Endothelial cell of umbilical vein (primary cell): ENCODE results near the gene SYNE3. TPM values are rescaled to one million over a fixed set of nuclear protein-coding genes. Genes with fewer than 3 reads are reported as not detected.

Experiments used
- BruUV-seq: library from RNA; stranded (reverse); fragments of 400-500 nt; replicated peaks from 2 replicates; lab custom pipeline; 2021; lab: Mats Ljungman, UMichigan
- CTCF ChIA-PET: fragments of 300-600, 350-600 bp; sonication (Branson Sonifier 250); formaldehyde crosslinking; loops from one replicate; lab custom pipeline; 2021; ENCODE audit warnings: antibody characterized with exemption, inconsistent platforms; lab: Charles Lee
- POLR2A ChIA-PET: fragments of 300-600, 350-600 bp; sonication (Branson Sonifier 250); formaldehyde crosslinking; loops from one replicate; lab custom pipeline; 2021; ENCODE audit warnings: antibody characterized with exemption, inconsistent platforms; lab: Charles Lee
- DNase-seq: peaks from one replicate; pipeline ENCODE4 v3.0.0-alpha.2; 2011; ENCODE audit warnings: low read depth, low spot score
- FAIRE-seq: peaks from 2 replicates; lab custom pipeline; 2011; peaks lifted over from hg19 to GRCh38; lab: Jason Lieb, UNC
- H2AFZ ChIP-seq: 2 replicates; pipeline ENCODE4 v1.6.0; 2012; ENCODE audit warnings: low read depth, low read length, control low read depth, inconsistent platforms
- H3K27ac ChIP-seq: 2 replicates; pipeline ENCODE4 v1.5.1; 2011; ENCODE audit warnings: low read depth, mild to moderate bottlenecking, control low read depth, low read length, moderate library complexity; ENCODE audit not compliant: insufficient read depth
- H3K27me3 ChIP-seq, 2 experiments: 2 replicates each; pipeline versions ENCODE4 v1.6.0 to v1.6.1; 2011; ENCODE audit warnings: low read length in 2 of 2, mixed read lengths in 1 of 2; ENCODE audit not compliant: control insufficient read depth in 2 of 2, insufficient read depth in 2 of 2
- H3K36me3 ChIP-seq, 2 experiments: 2 replicates in 1 of 2; 3 replicates in 1 of 2; pipeline ENCODE4 v1.5.1; 2011; ENCODE audit warnings: low read length in 2 of 2, mild to moderate bottlenecking in 1 of 2, moderate library complexity in 1 of 2; ENCODE audit not compliant: control insufficient read depth in 2 of 2, insufficient read depth in 2 of 2; ENCODE audit errors: extremely low read depth in 1 of 2
- H3K4me1 ChIP-seq: 3 replicates; pipeline ENCODE4 v1.5.1; 2011; ENCODE audit warnings: mild to moderate bottlenecking, low read length; ENCODE audit not compliant: control insufficient read depth, insufficient read depth; ENCODE audit errors: extremely low read depth
- H3K4me2 ChIP-seq: 2 replicates; pipeline ENCODE4 v1.6.1; 2011; ENCODE audit warnings: low read length, control low read depth, mixed read lengths; ENCODE audit not compliant: insufficient read depth
- H3K4me3 ChIP-seq, 3 experiments: fragments of 200-600 bp in 1 of 3; sonication (generic), shearing (Covaris generic) in 1 of 3; replicated peaks in 1 of 3; 2 replicates each; pipeline ENCODE4 v1.5.1; 2011 to 2016; ENCODE audit warnings: control low read depth in 3 of 3, low read length in 3 of 3, mild to moderate bottlenecking in 2 of 3, inconsistent platforms in 1 of 3, low read depth in 1 of 3, moderate library complexity in 1 of 3; ENCODE audit not compliant: insufficient read depth in 1 of 3
- H3K79me2 ChIP-seq: 2 replicates; pipeline ENCODE4 v1.6.0; 2012; ENCODE audit warnings: low read length, inconsistent platforms; ENCODE audit not compliant: control insufficient read depth, insufficient read depth
- H3K9ac ChIP-seq: replicated peaks from 2 replicates; pipeline ENCODE3; 2011; ENCODE audit warnings: low read length, control low read depth; ENCODE audit not compliant: insufficient read depth; ENCODE audit errors: extremely low read depth
- H3K9me1 ChIP-seq: replicated peaks from 3 replicates; pipeline ENCODE4 v1.6.0; 2011; ENCODE audit warnings: mild to moderate bottlenecking, low read length; ENCODE audit not compliant: control insufficient read depth, insufficient read depth; ENCODE audit errors: extremely low read depth
- H3K9me3 ChIP-seq: replicated peaks from 2 replicates; pipeline ENCODE4 v1.5.1; 2012; ENCODE audit warnings: low read length, inconsistent platforms; ENCODE audit not compliant: control insufficient read depth, insufficient read depth
- H4K20me1 ChIP-seq: replicated peaks from 2 replicates; pipeline ENCODE3; 2011; ENCODE audit warnings: mild to moderate bottlenecking, low read length; ENCODE audit not compliant: control insufficient read depth, insufficient read depth; ENCODE audit errors: extremely low read depth
- CTCF ChIP-seq, 2 donors: IDR thresholded peaks; 1 replicate in 1 of 2; 2 replicates in 1 of 2; pipeline ENCODE4 v1.5.1; 2011; ENCODE audit warnings: low read length in 2 of 2, mild to moderate bottlenecking in 2 of 2, moderate library complexity in 2 of 2, control low read depth in 1 of 2, inconsistent platforms in 1 of 2, low read depth in 1 of 2; ENCODE audit not compliant: insufficient read depth in 1 of 2; ENCODE audit errors: extremely low read depth in 1 of 2
- EZH2 ChIP-seq: IDR thresholded peaks from 2 replicates; pipeline ENCODE4 v1.6.1; 2012; ENCODE audit warnings: borderline replicate concordance, low read depth, mild to moderate bottlenecking, moderate library complexity, low read length, inconsistent platforms; ENCODE audit not compliant: severe bottlenecking
- FOS ChIP-seq: IDR thresholded peaks from 2 replicates; pipeline ENCODE4 v1.6.1; 2011; ENCODE audit warnings: mild to moderate bottlenecking, low read length, moderate library complexity, borderline replicate concordance; ENCODE audit not compliant: insufficient read depth
- GATA2 ChIP-seq: IDR thresholded peaks from 2 replicates; pipeline ENCODE4 v1.7.0; 2011; ENCODE audit warnings: low read depth, mild to moderate bottlenecking, moderate library complexity, mixed read lengths, low read length; ENCODE audit not compliant: insufficient read length, insufficient read depth
- JUN ChIP-seq: IDR thresholded peaks from 2 replicates; pipeline ENCODE4 v1.6.1; 2011; ENCODE audit warnings: borderline replicate concordance, low read depth; ENCODE audit not compliant: insufficient read length, insufficient read depth
- MYC ChIP-seq: IDR thresholded peaks from one replicate; pipeline ENCODE4 v1.6.1; 2011; ENCODE audit warnings: mild to moderate bottlenecking, low read depth, low read length
- POLR2A ChIP-seq: IDR thresholded peaks from 2 replicates; pipeline ENCODE4 v1.6.1; 2012; ENCODE audit warnings: low read depth, mild to moderate bottlenecking, control low read depth, low read length
- POLR2AphosphoS5 ChIP-seq: IDR thresholded peaks from 2 replicates; pipeline ENCODE4 v1.6.1; 2012; ENCODE audit warnings: low read depth, mild to moderate bottlenecking, control low read depth, low read length, moderate library complexity; ENCODE audit not compliant: insufficient read depth
- dilution Hi-C: fragments of 300-500 bp; cut with MboI; formaldehyde crosslinking; loops from one replicate; pipeline ENCODE4 v1.15.0; 2019; ENCODE audit warnings: low sequenced_read_pairs; ENCODE audit not compliant: extremely low pct_ligation_motif_present
- intact Hi-C: fragments of 100-400 bp; cut with micrococcal nuclease; formaldehyde crosslinking; loops from one replicate; pipeline ENCODE4 v1.10.0; 2022
- polyA plus RNA-seq, 4 experiments: library from polyadenylated mRNA; depleted of rRNA in 3 of 4; stranded (reverse) in 3 of 4; unstranded in 1 of 4; fragments of >200 nt; gene quantifications; 2 replicates each; pipeline versions ENCODE4 v1.2.1 to v1.2.3, GENCODE V29; 2011 to 2012; ENCODE audit warnings: missing spikeins in 1 of 4
- total RNA-seq: library from RNA; stranded (reverse); gene quantifications from 2 replicates; pipeline ENCODE4 v1.2.3, GENCODE V29; 2021
- TF ChIP-seq, protein P1 (sequence below): IDR thresholded peaks from 2 replicates; pipeline ENCODE4 v1.6.1; 2011; ENCODE audit not compliant: insufficient read depth, insufficient read length

SYNE3 gene
- total and polyA plus RNA-seq, 2 donors (not counting 3 experiments of a cell fraction or from before 2014, with no cell fraction given) = 3.0 to 18.8 TPM

- ChIA-PET POLR2A (no interaction called here), CTCF (interaction anchor here (1.0 to 1.6 kb wide), 3 partner anchors 36 to 48 kb away, joined by 4 to 5 read pairs (median 4); partner anchors contain the start of gene SYNE3)
- peaks cover 2 to 5% of the 10 kb centered on the region in 2 experiments for H3K36me3 ChIP-seq
- H3K9me1 ChIP-seq = no peaks in the 10 kb centered on the region
- H3K4me2 ChIP-seq = no peak overlapping the region
- H3K79me2 ChIP-seq = peaks cover 2% of the 10 kb centered on the region
- no peaks in the 10 kb centered on the region for H3K9me3 ChIP-seq
- BruUV-seq = no TSS peak
- DNase-seq (no peak), FAIRE-seq (no peak)
- H2AFZ ChIP-seq = no peak overlapping the region
- TF ChIP-seq CTCF (IDR thresholded peaks at IDR 0.05; ENCODE audit: extremely low read depth in 1 of 2, insufficient read depth in 1 of 2, low read depth in 1 of 2, low read length in 2 of 2) = no peak
- TF ChIP-seq GATA2 = no peak
- TF ChIP-seq MYC = no peak
- no peak for TF ChIP-seq JUN
- TF ChIP-seq FOS = no peak
- TF ChIP-seq, protein P1, sequence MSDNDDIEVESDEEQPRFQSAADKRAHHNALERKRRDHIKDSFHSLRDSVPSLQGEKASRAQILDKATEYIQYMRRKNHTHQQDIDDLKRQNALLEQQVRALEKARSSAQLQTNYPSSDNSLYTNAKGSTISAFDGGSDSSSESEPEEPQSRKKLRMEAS = no peak
- no peak for TF ChIP-seq EZH2
- TF ChIP-seq POLR2AphosphoS5 = no peak
- TF ChIP-seq POLR2A = no peak
- H4K20me1 ChIP-seq = no peaks in the 10 kb centered on the region
- intact Hi-C loops = no loop called here
- H3K4me1 ChIP-seq = peaks cover 6% of the 10 kb centered on the region
- H3K9ac ChIP-seq = no peak overlapping the region
- dilution Hi-C loops = no loop called here
- H3K27ac ChIP-seq = no peak overlapping the region
- H3K4me3 ChIP-seq = no peak overlapping the region
- H3K27me3 ChIP-seq = no peaks in the 10 kb centered on the region
These were observed 38.1 kb downstream of the SYNE3 start for GRCh38 chr14:95478309-95478708.
